Neural cell (in vitro differentiated cells): ENCODE measurements around the gene LIMS1. TPM values are rescaled to one million over a fixed set of nuclear protein-coding genes. Genes with fewer than 3 reads are reported as not detected.
"Not testable (repeated sequence)": the region's sequence is repeated elsewhere in the genome, so short reads cannot be mapped to it uniquely, and the experiment has no call there.

Source experiments
- H2AFZ ChIP-seq: fragments of 200-600, 300-800 bp; sonication (generic), shearing (Covaris generic); 2 replicates; pipeline ENCODE4 v1.6.0; 2014; ENCODE audit warnings: low read depth, mild to moderate bottlenecking, antibody characterized with exemption, low read length, moderate library complexity
- H3F3A ChIP-seq: fragments of 200-600 bp; shearing (Covaris generic); 2 replicates; pipeline ENCODE4 v1.6.1; 2016; ENCODE audit warnings: mild to moderate bottlenecking, moderate library complexity, mixed read lengths, antibody characterized with exemption, low read length; ENCODE audit not compliant: insufficient read depth, poor library complexity, severe bottlenecking
- H3K27ac ChIP-seq: fragments of 200-600, 300-800 bp; sonication (generic), shearing (Covaris generic); 2 replicates; pipeline ENCODE4 v1.5.1; 2014; ENCODE audit warnings: mild to moderate bottlenecking, low read length, moderate library complexity
- H3K27me3 ChIP-seq: fragments of 300-800, 200-600 bp; sonication (generic), shearing (Covaris generic); 2 replicates; pipeline ENCODE4 v1.6.0; 2014; ENCODE audit warnings: mild to moderate bottlenecking, low read depth, low read length, moderate library complexity; ENCODE audit not compliant: insufficient read depth
- H3K36me3 ChIP-seq: fragments of 300-800, 200-600 bp; sonication (generic), shearing (Covaris generic); 2 replicates; pipeline ENCODE4 v1.5.1; 2014; ENCODE audit warnings: mild to moderate bottlenecking, antibody characterized with exemption, low read length, moderate library complexity; ENCODE audit not compliant: insufficient read depth
- H3K4me2 ChIP-seq: fragments of 300-800, 200-600 bp; sonication (generic), shearing (Covaris generic); 2 replicates; pipeline ENCODE4 v1.6.0; 2014; ENCODE audit warnings: mild to moderate bottlenecking, low read length
- H3K4me3 ChIP-seq: fragments of 300-800, 200-600 bp; sonication (generic), shearing (Covaris generic); 2 replicates; pipeline ENCODE4 v1.5.1; 2014; ENCODE audit warnings: mild to moderate bottlenecking, low read length, moderate library complexity
- H3K79me2 ChIP-seq: fragments of 200-600 bp; shearing (Covaris generic); replicated peaks from 2 replicates; pipeline ENCODE4 v1.6.0; 2014; ENCODE audit warnings: mild to moderate bottlenecking, low read length, moderate library complexity; ENCODE audit not compliant: insufficient read depth
- H3K9ac ChIP-seq: fragments of 300-800, 200-600 bp; sonication (generic), shearing (Covaris generic); 2 replicates; pipeline ENCODE4 v1.6.1; 2016; ENCODE audit warnings: mild to moderate bottlenecking, low read length, mixed read lengths
- H3K9me2 ChIP-seq: fragments of 200-600 bp; shearing (Covaris generic); 2 replicates; pipeline ENCODE4 v1.6.1; 2016; ENCODE audit warnings: mild to moderate bottlenecking, low read length, mixed read lengths; ENCODE audit not compliant: insufficient read depth
- H3K9me3 ChIP-seq: fragments of 200-600, 300-800 bp; sonication (generic), shearing (Covaris generic); 2 replicates; pipeline ENCODE4 v1.6.1; 2016; ENCODE audit warnings: mild to moderate bottlenecking, mixed run types, low read length, moderate library complexity, mixed read lengths
- H4K20me1 ChIP-seq: fragments of 200-600 bp; shearing (Covaris generic); 2 replicates; pipeline ENCODE4 v1.6.1; 2016; ENCODE audit warnings: mild to moderate bottlenecking, mixed run types; ENCODE audit not compliant: insufficient read depth
- EP300 ChIP-seq: fragments of 450-650 bp; conservative IDR thresholded peaks from 2 replicates; pipeline ENCODE4 v1.6.1; 2014; ENCODE audit warnings: antibody characterized with exemption, mild to moderate bottlenecking, moderate library complexity; ENCODE audit not compliant: poor library complexity, severe bottlenecking
- EZH2 ChIP-seq: fragments of 200-600, 300-800 bp; shearing (Covaris generic), sonication (generic); IDR thresholded peaks from 2 replicates; pipeline ENCODE4 v1.6.1; 2014; ENCODE audit warnings: antibody characterized with exemption, low read length, borderline replicate concordance, mild to moderate bottlenecking; ENCODE audit not compliant: insufficient read depth, poor library complexity, severe bottlenecking
- MXI1 ChIP-seq: fragments of 450-650 bp; conservative IDR thresholded peaks from 2 replicates; pipeline ENCODE4 v1.6.1; 2014; ENCODE audit warnings: antibody characterized with exemption, mild to moderate bottlenecking; ENCODE audit not compliant: poor library complexity, severe bottlenecking
- POLR2AphosphoS5 ChIP-seq: IDR thresholded peaks from 2 replicates; pipeline ENCODE4 v1.6.1; 2012
- RAD21 ChIP-seq: fragments of 450-650 bp; conservative IDR thresholded peaks from 2 replicates; pipeline ENCODE4 v1.6.1; 2014; ENCODE audit warnings: antibody characterized with exemption, mild to moderate bottlenecking, moderate library complexity
- SMC3 ChIP-seq: fragments of 450-650 bp; conservative IDR thresholded peaks from 2 replicates; pipeline ENCODE4 v1.6.1; 2014; ENCODE audit warnings: antibody characterized with exemption, mild to moderate bottlenecking, moderate library complexity; ENCODE audit not compliant: poor library complexity
- TAF1 ChIP-seq: IDR thresholded peaks from 2 replicates; pipeline ENCODE4 v1.6.1; 2012; ENCODE audit warnings: low read depth
- polyA plus RNA-seq: library from polyadenylated mRNA; depleted of rRNA; stranded (reverse); fragments of >200 nt; gene quantifications from 2 replicates; pipeline ENCODE4 v1.2.3, GENCODE V29; 2014
- TF ChIP-seq, protein P1 (sequence below): fragments of 450-650 bp; IDR thresholded peaks from 2 replicates; pipeline ENCODE4 v1.5.1; 2014; ENCODE audit warnings: antibody characterized with exemption, mild to moderate bottlenecking, moderate library complexity; ENCODE audit not compliant: poor library complexity, severe bottlenecking
- TF ChIP-seq, protein P2 (sequence below): IDR thresholded peaks from 2 replicates; pipeline ENCODE4 v1.6.1; 2012; ENCODE audit warnings: borderline replicate concordance

The LIMS1 gene
- polyA plus RNA-seq, 1 donor from 2014 or later, result 12.3 TPM

DNA sequence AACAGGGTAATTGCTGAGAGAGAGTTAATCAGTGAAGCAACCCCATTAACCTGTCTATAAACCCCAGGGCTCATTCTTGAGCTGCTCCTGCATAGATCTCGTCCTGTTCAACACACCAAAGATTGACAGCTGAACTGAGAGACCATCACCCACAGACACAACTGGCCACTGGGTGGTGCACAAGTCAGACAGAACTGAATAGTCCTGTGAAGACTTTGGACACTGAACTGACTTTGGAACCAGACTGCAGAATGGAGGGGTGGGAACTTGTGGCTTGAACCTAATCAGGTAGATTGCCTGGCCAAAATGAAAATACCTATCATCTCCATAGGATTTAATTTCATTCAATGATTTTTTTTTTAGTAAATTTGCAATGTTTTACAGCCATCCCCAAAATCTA lies 155.7 kb downstream of the LIMS1 start:
- not testable (repeated sequence) for H3K9me2 ChIP-seq, H3K27me3 ChIP-seq, H3K9me3 ChIP-seq, H3K4me3 ChIP-seq, H3K9ac ChIP-seq, H3K27ac ChIP-seq, H3K79me2 ChIP-seq, H2AFZ ChIP-seq, H3K36me3 ChIP-seq, H3K4me2 ChIP-seq, H4K20me1 ChIP-seq, H3F3A ChIP-seq

DNA sequence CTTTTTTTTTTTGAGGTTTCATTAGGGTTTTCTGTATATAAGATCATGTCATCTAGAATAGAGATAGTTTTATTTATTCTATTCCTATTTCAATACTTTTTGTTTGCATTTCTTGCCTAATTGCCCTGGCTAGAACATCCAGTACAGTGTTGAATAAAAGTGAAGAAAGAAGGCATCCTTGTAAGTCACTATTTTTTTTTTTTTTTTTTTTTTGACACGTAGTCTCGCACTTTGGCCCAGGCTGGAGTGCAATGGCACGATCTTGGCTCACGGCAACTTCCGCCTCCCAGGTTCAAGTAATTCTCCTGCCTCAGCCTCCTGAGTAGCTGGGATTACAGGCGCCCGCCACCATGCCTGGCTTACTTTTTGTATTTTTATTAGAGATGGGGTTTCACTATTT lies 157.2 kb downstream of the LIMS1 start:
- no peak overlapping the region for H3K4me2 ChIP-seq
- H3K27me3 ChIP-seq, result no peaks in the 10 kb centered on the region
- TF ChIP-seq RAD21, result no peak
- no peak for TF ChIP-seq MXI1
- TF ChIP-seq, protein P1, sequence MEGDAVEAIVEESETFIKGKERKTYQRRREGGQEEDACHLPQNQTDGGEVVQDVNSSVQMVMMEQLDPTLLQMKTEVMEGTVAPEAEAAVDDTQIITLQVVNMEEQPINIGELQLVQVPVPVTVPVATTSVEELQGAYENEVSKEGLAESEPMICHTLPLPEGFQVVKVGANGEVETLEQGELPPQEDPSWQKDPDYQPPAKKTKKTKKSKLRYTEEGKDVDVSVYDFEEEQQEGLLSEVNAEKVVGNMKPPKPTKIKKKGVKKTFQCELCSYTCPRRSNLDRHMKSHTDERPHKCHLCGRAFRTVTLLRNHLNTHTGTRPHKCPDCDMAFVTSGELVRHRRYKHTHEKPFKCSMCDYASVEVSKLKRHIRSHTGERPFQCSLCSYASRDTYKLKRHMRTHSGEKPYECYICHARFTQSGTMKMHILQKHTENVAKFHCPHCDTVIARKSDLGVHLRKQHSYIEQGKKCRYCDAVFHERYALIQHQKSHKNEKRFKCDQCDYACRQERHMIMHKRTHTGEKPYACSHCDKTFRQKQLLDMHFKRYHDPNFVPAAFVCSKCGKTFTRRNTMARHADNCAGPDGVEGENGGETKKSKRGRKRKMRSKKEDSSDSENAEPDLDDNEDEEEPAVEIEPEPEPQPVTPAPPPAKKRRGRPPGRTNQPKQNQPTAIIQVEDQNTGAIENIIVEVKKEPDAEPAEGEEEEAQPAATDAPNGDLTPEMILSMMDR, result no peak
- H3K27ac ChIP-seq, result no peak overlapping the region
- no peaks in the 10 kb centered on the region for H3K9me3 ChIP-seq
- H3K4me3 ChIP-seq, result no peak overlapping the region
- H4K20me1 ChIP-seq, result no peaks in the 10 kb centered on the region
- H3K9me2 ChIP-seq, result no peaks in the 10 kb centered on the region
- H3K9ac ChIP-seq, result no peak overlapping the region
- H3K79me2 ChIP-seq, result no peaks in the 10 kb centered on the region
- no peak overlapping the region for H2AFZ ChIP-seq
- no peaks in the 10 kb centered on the region for H3K36me3 ChIP-seq
- H3F3A ChIP-seq, result no peaks in the 10 kb centered on the region

DNA sequence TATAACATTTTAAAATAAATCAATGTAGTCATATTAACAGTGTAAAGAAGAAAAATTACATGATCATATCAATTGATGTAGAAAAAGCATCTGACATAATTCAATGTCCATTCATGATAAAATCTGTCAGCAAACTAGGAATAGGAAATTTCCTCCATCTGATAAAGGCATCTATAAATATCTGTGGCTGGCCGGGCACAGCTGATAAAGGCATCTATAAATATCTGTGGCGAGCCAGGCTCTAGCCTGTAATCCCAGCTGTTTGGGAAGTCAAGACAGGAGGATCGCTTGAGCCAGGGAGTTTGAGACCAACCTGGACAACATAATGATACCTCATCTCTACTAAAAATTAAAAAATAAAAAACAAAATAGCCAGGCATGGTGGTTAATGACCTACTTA lies 166.9 kb downstream of the LIMS1 start:
- Histone ChIP-seq H3K36me3 (no peaks in the 10 kb centered on the region), H3K4me3 (no peak overlapping the region), H3K9me2 (no peaks in the 10 kb centered on the region), H3K9me3 (no peaks in the 10 kb centered on the region), H2AFZ (no peak overlapping the region), H4K20me1 (no peaks in the 10 kb centered on the region), H3K9ac (no peak overlapping the region), H3K27ac (no peak overlapping the region), H3K27me3 (no peaks in the 10 kb centered on the region), H3K79me2 (no peaks in the 10 kb centered on the region), H3F3A (no peaks in the 10 kb centered on the region), H3K4me2 (no peak overlapping the region)
- TF ChIP-seq, protein P2, sequence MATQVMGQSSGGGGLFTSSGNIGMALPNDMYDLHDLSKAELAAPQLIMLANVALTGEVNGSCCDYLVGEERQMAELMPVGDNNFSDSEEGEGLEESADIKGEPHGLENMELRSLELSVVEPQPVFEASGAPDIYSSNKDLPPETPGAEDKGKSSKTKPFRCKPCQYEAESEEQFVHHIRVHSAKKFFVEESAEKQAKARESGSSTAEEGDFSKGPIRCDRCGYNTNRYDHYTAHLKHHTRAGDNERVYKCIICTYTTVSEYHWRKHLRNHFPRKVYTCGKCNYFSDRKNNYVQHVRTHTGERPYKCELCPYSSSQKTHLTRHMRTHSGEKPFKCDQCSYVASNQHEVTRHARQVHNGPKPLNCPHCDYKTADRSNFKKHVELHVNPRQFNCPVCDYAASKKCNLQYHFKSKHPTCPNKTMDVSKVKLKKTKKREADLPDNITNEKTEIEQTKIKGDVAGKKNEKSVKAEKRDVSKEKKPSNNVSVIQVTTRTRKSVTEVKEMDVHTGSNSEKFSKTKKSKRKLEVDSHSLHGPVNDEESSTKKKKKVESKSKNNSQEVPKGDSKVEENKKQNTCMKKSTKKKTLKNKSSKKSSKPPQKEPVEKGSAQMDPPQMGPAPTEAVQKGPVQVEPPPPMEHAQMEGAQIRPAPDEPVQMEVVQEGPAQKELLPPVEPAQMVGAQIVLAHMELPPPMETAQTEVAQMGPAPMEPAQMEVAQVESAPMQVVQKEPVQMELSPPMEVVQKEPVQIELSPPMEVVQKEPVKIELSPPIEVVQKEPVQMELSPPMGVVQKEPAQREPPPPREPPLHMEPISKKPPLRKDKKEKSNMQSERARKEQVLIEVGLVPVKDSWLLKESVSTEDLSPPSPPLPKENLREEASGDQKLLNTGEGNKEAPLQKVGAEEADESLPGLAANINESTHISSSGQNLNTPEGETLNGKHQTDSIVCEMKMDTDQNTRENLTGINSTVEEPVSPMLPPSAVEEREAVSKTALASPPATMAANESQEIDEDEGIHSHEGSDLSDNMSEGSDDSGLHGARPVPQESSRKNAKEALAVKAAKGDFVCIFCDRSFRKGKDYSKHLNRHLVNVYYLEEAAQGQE, result no peak
- no peak for TF ChIP-seq TAF1
- TF ChIP-seq EP300, result no peak
- TF ChIP-seq RAD21, result no peak
- no peak for TF ChIP-seq SMC3
- TF ChIP-seq MXI1, result no peak
- TF ChIP-seq, protein P1, result no peak
- no peak for TF ChIP-seq EZH2
- TF ChIP-seq POLR2AphosphoS5, result no peak
